SIG-M5 treated with dmso at 0.1 percent for 504 hours (cell line): ENCODE data around the gene TRIM64C.
"Not testable (repeated sequence)": the region's sequence is repeated elsewhere in the genome, so short reads cannot be mapped to it uniquely, and the experiment has no call there.

Experiments
- DNase-seq: peaks from one replicate; lab custom pipeline; 2025; ENCODE audit not compliant: unreplicated experiment; lab: John Stamatoyannopoulos, UW

Gene TRIM64C, protein sequence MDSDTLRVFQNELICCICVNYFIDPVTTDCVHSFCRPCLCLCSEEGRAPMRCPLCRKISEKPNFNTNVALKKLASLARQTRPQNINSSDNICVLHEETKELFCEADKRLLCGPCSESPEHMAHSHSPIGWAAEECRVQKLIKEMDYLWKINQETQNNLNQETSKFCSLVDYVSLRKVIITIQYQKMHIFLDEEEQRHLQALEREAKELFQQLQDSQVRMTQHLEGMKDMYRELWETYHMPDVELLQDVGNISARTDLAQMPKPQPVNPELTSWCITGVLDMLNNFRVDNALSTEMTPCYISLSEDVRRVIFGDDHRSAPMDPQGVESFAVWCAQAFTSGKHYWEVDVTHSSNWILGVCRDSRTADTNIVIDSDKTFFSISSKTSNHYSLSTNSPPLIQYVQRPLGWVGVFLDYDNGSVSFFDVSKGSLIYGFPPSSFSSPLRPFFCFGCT

GRCh38 chr11:49059012-49059411 is at the start of gene TRIM64C:
TSS of gene TRIM64C (minus strand) at chr11:49059112. CDS start at chr11:49059112, 0 bp downstream.
- DNase-seq: not testable (repeated sequence)

DNA sequence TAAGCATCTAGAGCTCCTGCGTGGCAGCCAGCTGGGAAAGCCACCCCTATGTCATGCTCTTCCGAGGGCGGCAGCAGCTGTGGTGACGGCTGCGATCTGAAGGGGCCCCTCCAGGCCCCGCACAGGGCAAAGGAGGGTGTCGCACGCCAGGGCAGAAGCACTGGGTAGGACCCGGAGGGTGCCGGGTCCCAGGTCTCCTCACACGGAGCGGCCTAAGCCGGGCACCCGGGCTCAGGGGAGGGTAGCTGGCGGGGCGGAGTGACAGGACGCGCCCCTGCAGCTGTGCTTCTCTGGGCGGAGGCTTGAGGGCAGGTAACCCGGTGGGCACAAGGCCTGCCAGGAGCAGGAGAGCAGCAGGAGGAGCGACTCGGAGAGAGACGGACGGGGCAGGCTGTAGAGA is 43.4 kb upstream of the TRIM64C start:
- DNase-seq: not testable (repeated sequence)

GRCh38 chr11:49069897-49070296 is 11.0 kb upstream of the TRIM64C start:
- not testable (repeated sequence) for DNase-seq

DNA sequence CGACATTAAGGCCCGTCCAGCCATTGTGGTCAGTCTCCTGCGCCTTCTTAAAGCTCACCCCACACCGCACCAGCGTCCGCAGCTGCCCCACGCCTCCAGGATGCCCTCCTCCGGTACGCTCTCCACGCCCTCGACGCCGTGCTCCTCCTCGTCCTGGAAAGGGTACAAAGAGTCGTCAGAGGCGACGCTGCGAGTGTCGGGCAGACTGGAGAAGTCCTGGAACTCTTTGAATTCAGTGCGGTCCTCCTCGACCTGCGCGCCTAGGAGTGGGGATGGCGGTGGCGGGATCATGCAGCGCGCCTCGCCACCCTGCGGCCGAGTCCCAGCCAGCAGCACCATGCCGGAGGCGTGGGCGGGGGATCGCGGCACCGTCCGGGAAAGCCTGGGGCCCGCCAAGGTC is 9.1 kb downstream of the TRIM64C start:
- DNase-seq: not testable (repeated sequence)

- DNase-seq: not testable (repeated sequence)
These were observed 10.7 kb downstream of the TRIM64C start for GRCh38 chr11:49048229-49048628.

DNA sequence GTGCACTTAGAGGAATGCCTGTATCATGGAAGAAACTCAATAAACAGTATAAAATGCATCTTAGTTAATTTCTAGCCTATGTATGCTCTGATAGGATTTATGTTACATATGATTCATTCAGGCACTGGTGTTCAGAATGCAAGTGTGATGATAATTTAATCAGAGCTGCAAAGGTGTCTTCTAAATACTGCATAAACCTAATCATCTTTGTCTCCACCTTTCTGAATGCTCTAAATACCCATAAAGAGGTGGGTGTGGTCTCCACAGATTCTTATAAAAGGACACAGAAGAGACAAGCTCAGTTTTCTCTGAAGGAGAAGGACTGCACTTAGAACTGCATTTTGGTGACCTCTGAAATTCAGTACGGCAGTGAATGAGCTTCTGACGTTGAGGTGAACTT is 30.4 kb downstream of the TRIM64C start, which contains the start of gene TRIM49B:
Gene TRIM49B, plus strand, starts transcription at position 301 of the 400 bp plus-strand sequence. CDS start 2,777 bp downstream, outside the sequence.
- not testable (repeated sequence) for DNase-seq
